NOMO-1 treated with DMSO at 0.1 percent for 48 hours (cell line): ENCODE results near the gene CD7.

ENCODE experiments used
- DNase-seq: peaks from one replicate; lab custom pipeline; 2025; ENCODE audit not compliant: unreplicated experiment; lab: John Stamatoyannopoulos, UW

CD7 gene

DNA sequence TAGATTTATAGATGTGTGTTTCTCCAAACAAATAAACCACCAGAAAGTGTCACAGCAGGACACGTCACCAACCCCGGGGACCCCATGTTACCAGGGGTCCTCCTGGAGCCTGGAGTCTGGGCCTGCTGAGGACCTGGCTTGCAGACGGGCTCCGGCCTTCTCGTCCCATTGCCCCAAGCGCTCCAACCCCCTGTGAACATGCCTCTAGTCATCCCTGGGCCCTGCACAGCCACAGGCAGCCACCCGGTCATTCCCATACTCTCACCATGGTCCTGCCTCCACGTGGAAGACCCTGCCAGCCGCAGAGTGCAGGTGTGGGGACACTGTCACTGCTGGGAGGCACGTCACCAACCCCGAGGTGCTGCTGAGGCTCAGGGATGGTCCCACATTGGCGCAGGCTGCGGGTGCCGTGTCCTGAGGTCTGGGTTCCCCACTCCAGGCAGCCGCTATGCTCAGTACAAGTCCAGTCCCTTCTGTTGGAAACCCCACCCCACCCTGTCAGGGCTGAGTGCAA is 11.6 kb upstream of the CD7 start:
- DNase-seq: no peak

DNA sequence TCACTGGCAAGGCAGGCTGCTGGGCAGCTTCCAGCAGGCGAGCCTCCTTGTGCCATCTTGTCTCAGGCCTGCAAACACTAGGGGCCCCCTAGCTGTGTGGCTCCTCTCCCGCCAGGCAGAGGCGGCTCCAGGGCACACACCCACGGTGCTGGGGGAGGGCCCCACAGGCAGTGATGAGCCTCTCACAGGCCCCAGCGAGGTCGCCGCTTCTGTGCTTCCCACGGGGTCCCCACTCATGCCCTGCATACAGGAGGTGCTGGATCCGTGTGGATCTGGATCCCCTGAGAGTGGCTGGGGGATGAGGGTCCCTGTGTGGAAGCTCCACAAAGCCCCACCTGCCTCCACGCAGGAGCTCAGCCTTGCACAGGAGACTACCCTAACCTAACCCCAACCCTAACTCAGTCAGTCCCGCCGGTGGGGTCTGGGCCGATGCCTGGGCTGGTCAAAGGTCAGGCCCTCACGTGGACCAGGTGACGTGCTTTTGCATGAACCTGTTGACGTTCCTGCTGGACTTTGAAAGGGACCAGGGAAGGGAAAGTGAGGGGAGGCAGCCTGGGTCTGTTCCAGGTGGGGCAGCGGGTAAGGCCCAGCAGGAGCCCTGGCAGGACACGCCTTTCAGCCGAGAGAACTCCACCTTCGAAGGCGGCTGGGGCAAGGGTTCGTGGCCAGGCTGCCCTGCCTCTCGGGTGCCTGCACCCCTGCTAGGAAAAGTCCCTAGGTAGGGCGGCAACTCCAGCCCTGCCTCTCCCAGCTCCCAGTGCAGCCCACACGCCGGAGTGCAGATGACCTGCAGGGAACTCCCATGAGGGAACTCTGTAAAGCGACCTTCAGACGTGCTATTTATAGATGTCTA is 11.0 kb upstream of the CD7 start:
- DNase-seq: no peak

DNA sequence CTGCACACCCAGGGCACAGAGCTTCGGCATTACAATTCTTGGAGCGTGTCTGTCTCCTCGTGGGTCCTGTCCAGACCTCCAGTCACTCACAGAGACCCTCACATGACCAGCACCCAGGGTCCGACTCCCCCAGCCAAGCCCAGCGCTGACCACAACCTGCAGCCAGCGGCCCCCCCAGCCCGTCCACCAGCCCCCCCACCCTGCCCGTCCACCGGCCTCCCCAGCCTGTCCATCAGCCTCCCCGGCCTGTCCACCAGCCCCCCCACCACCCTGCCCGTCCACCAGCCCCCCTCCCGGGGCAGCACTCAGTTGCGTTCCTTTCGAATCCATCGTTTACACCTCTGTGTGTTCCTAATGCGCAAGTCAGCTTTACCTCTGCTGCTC is 10.3 kb upstream of the CD7 start:
- DNase-seq: no peak

DNA sequence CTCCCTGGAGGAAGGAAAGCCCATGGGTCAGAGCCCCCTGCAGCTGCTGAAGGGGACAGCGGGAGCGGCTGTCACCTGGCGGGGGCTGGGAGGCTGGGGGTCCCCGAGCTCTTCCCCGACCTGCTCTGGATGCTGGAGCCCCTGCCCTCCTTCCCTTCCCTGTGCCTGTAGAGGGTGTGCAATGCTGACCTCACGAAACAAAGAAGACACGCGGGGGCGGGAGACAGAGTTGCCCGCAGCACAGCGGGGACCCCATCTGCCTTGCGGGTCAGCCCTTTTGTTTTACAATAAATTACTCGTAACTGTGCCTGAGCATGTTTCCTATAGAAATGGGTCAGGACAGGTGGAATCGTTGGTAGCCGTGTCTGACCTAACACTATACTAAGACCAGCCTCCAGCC is 9.9 kb upstream of the CD7 start:
- DNase-seq: no peak

DNA sequence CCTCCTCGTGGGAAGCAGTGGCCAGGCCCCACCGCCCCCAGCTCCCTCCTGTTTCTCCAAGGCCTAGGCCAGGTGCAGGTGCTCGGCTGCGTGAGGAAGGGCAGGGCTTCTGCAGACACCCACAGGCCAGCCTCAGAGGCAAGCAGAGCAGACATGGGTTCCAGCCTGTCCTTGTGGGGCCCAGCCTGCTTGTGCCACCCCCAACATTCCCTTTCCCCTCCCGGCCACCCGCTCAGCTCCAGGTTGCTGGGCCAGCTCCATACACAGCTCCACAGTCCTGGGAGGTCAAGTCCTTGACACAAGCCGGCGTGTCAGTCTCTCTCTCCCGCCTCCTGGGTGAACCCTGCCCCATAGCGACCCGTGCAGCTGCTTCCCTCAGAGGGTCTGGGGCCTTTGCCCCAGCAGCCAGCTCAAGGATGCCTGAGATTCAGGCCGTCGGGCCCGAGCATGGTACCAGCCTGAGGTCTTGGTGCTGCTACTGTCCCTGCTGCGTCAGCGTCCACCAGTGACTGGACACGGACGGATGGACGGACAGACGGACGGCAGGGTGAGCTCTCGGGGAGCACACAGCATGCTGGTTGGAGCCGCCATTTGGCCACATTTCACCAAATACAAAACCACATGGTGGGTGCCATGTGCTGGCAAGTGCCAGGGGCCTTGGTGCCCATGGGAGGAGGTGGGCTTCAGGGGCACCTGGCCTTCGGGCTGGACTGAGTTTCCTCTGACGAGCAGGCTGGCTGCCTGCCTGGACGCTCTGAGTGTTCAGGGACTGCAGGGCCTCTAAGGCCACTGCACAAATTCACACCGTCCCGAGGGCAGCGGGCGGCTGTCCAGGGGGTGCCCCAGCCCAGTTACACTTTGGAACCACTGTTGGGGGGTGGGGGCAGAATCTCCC is 8.1 kb upstream of the CD7 start:
- no peak for DNase-seq

DNA sequence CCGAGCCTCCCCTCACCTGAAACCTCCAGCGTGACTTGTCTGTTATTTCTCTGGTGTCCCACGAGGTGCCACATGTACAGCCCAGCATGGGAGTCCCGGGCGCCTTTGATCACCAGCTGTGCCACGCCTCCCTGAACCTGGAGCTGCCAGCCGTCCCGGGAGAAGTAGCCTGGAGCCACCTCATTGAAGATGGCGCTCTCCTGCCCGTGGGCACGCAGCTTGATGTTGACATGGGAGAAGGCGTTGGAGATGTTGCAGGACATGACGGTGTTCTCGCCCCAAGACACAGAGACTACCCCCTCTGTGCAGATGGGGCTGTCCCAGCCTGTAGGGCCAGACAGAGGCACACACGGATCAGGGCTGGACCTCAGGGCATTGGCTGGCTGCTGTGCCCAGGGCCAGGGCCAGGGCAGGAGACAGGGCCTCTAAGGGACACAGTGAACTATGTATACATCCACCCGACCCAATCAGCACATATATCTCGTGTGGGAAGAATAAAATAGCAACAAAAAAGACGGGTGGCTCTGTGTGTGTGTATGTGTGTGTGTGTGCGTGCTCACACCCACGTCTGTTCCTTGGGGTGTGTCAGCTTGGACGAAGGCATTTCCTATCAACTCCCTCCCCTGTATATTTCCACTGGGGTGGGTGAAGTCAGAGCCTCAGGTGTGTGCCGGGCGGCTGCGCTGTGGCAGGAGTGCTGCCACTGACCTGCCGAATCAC is 7.3 kb upstream of the CD7 start:
- DNase-seq: no peak

DNA sequence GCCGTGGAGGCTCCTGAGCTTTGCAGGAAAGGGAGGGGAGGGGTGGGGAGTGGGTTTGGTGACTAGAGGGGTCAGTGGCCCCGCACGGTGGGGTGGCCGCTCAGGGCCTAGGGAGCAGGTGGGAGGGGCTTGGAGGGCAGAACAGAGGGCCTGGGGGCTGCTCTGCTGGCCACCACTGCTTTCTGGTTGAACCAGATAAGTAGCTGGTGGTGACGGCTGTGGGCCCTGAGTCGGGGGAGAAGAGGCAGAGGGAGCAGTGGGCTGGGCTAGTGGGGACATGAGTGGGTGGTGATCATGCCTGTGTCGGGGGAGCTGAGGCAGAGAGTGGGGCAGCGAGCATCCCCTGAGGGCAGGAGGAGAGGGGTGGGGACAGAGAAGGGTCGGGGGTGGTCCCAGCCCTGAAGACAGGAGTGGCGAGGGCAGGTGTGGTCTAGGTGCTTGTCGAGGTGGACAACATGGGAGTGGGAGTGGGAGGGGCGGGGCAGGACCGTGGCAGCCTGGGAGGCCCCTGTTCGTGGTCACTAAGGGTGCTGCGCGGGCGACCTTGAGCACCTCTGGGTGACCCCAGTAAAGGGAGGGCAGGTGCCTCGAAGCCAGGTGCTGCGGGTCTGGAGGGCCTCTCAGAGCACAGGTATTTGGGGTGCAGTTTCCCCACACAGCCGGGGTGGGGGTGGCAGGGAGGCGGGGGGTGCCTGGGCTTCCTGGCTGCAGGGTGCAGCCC is 6.3 kb upstream of the CD7 start:
- no peak for DNase-seq

DNA sequence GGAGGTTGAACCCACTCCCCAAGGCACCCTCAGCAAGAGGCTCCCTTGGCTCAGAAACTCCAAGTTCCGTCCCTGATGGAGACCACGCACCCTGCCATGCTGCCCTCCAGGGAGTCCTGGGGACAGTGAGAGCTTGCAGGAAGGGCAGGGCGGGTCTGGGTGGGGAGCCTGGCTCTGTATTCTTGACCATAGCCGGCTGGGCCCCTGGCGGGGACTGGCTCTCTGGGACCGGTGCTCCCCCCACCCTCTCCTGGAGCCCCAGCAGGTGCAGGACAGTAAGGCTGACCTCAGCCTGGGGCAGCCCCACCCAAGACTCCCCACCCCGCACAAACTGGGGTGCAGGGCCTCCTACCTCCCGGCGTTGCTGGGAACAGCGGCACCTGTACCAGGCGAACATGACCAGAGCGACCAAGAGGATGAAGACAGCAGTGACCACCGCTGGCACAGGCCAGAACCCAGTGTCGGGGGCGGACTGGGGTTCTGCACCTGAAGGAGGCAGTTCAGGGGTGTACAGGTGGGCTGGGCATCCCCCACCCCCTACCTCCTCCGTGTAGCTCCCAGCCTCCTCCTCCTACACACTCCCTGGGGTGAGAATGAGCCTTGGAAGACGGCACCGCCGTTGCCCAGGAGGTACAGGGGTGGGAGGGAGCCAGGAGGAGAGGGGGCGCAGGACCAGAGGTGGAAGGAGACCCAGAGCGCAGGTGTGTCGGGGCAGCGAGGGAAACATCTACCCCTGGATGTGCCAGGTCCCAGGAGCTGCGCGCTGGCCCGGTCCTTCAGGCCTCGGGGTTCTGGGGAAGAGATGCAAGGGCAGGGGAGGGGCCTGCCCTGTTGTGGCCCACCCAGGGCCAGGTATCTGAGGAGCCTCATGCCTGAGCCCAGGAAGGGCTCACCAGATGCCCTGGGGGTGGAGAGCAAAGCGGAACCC is 5.4 kb upstream of the CD7 start:
- DNase-seq: no peak

DNA sequence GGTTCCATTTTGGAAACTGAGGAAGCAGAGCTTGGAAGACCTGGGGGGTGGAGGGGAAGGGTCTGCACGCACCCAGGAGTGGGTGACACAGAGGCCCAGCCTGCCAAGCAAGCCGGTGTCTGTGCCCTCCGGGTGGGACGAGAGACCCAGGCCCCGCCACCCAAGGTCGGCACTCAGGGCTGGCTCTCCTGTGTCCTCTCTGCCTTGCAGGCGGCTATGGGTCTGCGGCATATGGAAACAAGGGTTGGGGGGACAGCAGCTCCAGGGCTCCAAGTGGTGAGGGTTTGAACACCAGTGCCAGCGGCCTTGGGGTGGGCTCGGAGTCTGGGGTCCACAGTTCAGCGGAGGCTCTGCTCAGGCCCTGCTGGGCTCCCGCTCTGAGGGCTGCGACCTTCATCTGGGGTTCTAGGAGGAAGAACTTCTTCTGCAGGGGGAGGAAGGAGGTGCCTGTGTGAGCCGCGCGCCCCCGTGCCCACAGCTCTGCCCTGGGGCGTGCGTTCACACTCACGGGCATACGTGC is 4.6 kb upstream of the CD7 start:
- DNase-seq: no peak

DNA sequence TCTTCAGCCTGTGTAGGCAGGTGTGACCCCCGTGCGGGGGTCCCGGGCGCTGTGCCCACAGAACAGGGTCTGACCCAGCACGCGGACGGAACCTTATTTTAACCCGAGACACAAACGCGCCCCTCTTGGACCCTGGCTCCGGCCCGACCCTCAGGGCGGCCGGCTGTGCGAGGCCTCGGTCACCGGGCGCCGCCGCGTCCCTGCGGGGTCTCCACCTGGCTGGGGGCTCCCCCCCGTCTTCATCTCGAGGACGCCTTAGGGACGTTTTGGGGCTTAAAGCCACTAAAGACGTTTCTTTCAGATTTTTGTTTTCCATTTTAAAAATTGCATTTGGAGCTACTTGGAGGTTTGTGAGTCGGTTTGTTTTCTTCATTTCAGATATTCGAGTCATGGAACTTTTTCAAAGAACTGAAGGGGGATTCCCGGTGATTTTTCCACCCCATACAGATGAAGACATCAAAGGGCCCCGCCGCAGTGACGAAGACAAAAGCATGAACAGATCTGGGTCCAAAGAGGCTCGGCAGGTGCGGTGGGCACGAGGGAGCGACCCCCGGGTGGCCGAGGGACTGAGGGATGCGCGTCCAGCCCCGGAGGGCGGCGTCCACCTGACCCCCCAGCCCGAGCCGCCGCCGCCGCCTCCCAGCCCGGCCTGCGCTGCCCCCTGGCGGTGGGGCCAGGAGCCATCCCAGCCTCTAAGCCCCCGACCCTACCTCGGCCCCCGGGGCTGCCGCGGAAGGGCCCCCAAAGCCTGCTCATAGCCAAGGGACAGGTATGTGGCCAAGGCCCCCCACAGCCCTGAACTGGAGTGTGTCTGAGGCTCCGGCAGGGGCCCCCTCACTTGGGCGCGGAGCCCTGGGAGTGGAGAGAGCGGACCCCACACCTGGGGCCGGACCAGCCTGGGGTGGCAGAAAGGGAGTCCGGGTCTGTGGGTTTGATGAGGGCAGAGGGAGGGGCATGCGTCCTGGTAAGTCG is 3.8 kb upstream of the CD7 start:
- no peak for DNase-seq

DNA sequence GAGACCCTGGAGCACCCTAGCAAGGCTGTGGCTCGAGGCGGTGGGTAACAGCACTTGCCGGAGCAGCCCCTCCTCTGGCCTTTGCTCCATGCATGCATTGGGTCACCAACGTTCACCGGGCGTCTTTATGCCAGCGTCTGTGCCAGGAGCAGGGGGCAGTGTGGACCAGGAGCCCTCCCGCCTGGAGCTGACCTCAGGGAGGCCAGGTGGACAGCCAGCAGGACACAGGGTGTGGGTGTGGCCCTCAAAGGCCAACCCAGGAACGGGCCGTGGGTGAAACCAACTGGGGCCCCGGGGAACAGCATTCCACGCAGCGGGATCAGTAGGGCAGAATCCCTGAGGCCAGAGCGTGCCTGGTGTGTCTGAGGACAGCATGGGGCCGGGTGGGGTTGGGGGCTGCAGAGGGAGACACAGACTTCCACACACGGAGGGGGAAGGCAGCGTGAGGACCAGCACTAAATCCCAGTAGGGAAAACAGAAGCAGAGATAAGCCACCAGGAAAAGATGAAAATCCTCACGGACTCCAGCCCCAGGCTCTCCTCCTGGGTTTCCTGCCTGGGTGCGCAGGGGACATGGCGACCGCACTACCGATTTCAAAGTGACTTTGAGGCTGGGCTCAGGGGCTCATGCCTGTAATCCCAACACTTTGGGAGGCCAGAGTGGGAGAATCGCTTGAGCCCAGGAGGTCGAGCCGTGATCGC is 2.9 kb upstream of the CD7 start:
- DNase-seq: no peak

DNA sequence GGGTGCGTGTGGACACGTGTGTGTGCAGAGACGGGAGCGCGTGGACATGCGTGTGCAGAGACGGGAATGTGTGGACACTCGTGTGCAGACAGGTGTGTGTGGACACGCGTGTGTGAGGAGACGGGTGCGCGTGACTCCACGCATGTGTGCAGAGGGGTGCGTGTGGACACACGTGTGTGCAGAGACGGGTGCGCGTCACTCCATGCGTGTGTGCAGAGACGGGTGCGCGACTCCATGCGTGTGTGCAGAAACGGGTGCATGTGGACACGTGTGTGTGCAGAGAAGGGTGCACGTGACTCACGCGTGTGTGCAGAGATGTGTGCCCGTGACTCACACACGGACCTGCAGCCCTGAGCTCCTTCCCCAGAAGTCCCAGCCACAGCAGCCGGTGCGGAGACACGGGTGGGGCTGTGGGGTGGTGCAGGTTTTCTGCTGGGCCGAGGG is 2.2 kb upstream of the CD7 start:
- DNase-seq: no peak

DNA sequence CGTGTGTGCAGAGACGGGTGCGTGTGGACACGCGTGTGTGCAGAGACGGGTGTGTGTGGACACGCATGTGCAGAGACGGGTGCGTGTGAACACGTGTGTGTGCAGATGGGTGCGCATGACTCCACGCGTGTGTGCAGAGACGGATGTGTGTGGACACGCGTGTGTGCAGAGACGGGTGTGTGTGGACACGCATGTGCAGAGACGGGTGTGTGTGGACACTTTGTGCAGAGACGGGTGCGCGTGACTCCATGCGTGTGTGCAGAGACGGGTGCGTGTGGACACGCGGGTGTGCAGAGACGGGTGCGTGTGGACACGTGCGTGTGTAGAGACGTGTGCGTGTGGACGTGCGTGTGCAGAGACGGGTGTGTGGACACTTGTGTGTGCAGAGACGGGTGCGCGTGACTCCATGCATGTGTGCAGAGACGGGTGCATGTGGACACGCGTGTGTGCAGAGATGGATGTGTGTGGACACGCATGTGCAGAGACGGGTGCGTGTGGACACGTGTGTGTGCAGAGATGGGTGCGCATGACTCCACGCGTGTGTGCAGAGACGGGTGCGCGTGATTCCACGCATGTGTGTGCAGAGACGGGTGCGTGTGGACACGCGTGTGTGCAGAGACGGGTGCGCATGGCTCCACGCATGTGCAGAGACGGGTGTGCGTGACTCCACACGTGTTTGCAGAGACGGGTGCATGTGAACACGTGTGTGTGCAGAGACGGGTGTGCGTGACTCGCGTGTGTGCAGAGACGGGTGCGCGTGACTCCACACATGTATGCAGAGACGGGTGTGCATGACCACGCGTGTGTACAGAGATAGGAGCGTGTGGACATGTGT is 1.6 kb upstream of the CD7 start:
- DNase-seq: no peak

DNA sequence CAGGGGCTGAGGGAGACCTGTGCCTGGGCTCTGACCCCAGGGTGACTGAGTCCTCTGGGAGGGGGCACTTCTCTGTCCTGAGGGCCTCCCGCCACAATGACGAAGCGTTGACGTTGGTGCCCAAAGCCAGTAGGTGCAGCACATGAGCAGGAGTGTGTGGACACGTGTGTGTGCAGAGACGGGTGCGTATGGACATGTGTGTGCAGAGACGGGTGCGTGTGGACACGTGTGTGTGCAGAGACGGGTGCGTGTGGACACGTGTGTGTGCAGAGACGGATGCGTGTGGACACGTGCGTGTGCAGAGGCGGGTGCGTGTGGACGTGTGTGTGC is 726 bp upstream of the CD7 start:
- DNase-seq: no peak

DNA sequence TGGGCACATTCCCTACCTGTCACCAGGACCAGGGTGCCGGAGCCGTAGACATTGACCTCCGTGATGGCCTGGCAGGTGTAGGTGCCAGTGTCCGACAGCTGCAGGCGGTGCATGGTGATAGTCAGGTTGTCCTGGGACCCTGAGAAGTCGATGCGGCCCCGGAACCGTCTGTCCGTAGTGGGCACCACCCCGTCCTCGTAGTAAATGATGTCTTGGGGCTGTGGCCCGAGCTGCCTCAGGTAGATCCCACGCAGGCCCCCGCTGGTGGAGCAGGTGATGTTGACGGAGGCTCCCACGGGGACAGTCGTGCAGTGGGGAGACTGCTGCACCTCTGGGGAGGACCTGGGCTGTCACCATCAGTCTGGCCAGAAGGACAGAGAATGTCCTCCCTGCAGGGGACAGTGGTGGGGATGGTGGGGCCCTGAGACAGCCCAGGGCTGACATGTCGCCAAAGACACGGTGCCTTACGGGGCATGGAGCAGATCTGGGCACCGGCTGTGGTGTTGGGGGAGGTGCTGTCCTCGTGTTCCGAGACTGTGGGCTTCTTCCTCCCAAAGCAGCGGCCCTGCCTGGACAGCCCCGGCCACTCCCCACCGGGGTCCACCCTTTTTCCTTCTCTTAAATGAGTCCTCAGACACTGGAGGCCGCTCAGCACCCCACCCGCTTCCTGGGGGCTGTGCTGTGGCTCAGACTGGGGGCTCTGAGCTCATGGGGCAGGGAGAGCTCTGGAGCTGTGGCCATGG is 586 bp downstream of the CD7 start:
- DNase-seq: no peak

DNA sequence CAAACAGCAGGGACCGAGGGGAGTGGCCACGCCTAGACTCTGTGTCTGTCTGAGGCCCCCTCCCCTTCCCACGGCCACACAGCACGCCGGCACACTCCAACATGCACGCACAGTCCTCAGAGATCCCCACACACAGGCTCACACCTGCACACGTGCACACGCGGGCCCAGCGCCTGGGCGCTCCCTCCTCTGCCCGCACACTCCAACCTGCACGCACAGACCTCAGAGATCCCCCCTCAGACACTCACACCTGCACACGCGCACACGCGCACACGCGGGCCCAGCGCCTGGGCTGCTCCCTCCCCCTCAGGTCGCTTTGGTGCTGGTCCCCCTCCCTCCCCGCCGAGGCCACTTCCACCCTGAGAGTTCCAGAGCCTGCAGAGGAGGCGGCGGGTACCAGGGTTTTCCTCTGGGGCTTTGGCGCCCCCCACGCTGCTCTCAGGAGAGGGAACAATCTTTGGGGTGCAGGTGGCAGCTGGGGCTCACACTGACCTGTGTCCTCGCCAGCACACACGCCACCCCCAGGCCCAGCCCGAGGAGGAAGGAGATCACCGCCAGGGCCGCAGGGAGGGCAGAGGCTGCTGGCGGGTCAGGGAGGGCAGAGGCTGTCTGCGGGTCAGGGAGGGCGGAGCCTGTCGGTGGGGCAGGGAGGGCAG is 1.6 kb downstream of the CD7 start:
- no peak for DNase-seq
